CD4-positive, alpha-beta T cell (primary cell): Measurements from ENCODE around the gene PARM1. TPM values are rescaled to one million over a fixed set of nuclear protein-coding genes. Genes with fewer than 3 reads are reported as not detected.

Experiments
- ATAC-seq: fragments of 200-7000 bp; cut with Tn5 transposase; one replicate; pipeline ENCODE4 v1.10.0; 2022; ENCODE audit warnings: mild to moderate bottlenecking; ENCODE audit not compliant: poor library complexity
- CTCF ChIA-PET: fragments of 350-600 bp; sonication (Branson Sonifier 250); formaldehyde crosslinking; loops from one replicate; lab custom pipeline; 2021; ENCODE audit warnings: antibody characterized with exemption, inconsistent platforms; lab: Charles Lee
- POLR2A ChIA-PET: fragments of 350-600 bp; sonication (Branson Sonifier 250); formaldehyde crosslinking; loops from one replicate; lab custom pipeline; 2021; ENCODE audit warnings: antibody characterized with exemption, inconsistent platforms; lab: Charles Lee
- DNase-seq, 14 experiments: peaks; one replicate each; pipeline ENCODE4 v3.0.0-alpha.2; 2013 to 2020; ENCODE audit warnings: mixed read lengths in 2 of 14
- H3K27ac ChIP-seq, 2 donors: one replicate each; pipeline versions ENCODE4 v1.5.1 to v1.7.0; 2013; ENCODE audit warnings: low read length in 2 of 2, low read depth in 1 of 2, mild to moderate bottlenecking in 1 of 2
- H3K27me3 ChIP-seq, 2 experiments: 1 replicate in 1 of 2; 2 replicates in 1 of 2; pipeline versions ENCODE4 v1.6.1 to v1.7.0; 2013; ENCODE audit warnings: low read length in 2 of 2, control low read depth in 1 of 2, mild to moderate bottlenecking in 1 of 2, moderate library complexity in 1 of 2; ENCODE audit not compliant: insufficient read depth in 2 of 2, control insufficient read depth in 1 of 2
- H3K36me3 ChIP-seq: one replicate; pipeline ENCODE4 v1.6.1; 2013; ENCODE audit warnings: low read length, control low read depth; ENCODE audit not compliant: insufficient read depth
- H3K4me1 ChIP-seq: one replicate; pipeline ENCODE4 v1.6.1; 2013; ENCODE audit warnings: low read length, control low read depth; ENCODE audit not compliant: insufficient read depth
- H3K4me3 ChIP-seq: one replicate; pipeline ENCODE4 v1.5.1; 2013; ENCODE audit warnings: mild to moderate bottlenecking, low read length, moderate library complexity
- H3K9me3 ChIP-seq, 2 experiments: 1 replicate in 1 of 2; 2 replicates in 1 of 2; pipeline versions ENCODE4 v1.6.1 to v1.7.0; 2013; ENCODE audit warnings: low read length in 2 of 2, mild to moderate bottlenecking in 2 of 2, control low read depth in 1 of 2, moderate library complexity in 1 of 2; ENCODE audit not compliant: control insufficient read depth in 1 of 2, insufficient read depth in 1 of 2
- H3K27ac Mint-ChIP-seq: one replicate; pipeline ENCODE4 v1.8.0; 2020; ENCODE audit warnings: mixed read lengths
- H3K27me3 Mint-ChIP-seq: one replicate; pipeline ENCODE4 v1.8.0; 2021; ENCODE audit warnings: mixed read lengths
- H3K36me3 Mint-ChIP-seq: one replicate; pipeline ENCODE4 v1.8.0; 2021; ENCODE audit warnings: low read depth, mixed read lengths
- H3K4me1 Mint-ChIP-seq: one replicate; pipeline ENCODE4 v1.8.0; 2021; ENCODE audit warnings: low read depth, mixed read lengths
- H3K4me3 Mint-ChIP-seq: one replicate; pipeline ENCODE4 v1.8.0; 2020; ENCODE audit warnings: mild to moderate bottlenecking, mixed read lengths
- H3K9me3 Mint-ChIP-seq: one replicate; pipeline ENCODE4 v1.8.0; 2020; ENCODE audit warnings: mixed read lengths
- CTCF ChIP-seq: fragments of 200-600 bp; IDR thresholded peaks from one replicate; pipeline ENCODE4 v1.8.0; 2022; ENCODE audit warnings: antibody characterized with exemption, mild to moderate bottlenecking
- intact Hi-C, 2 experiments: fragments of 100-400 bp; cut with DNase I in 1 of 2; cut with micrococcal nuclease in 1 of 2; formaldehyde crosslinking; loops; one replicate each; pipeline versions ENCODE4 v1.15.1 to v1.9.0; 2023 to 2025; cut with DNase I, micrococcal nuclease
- total RNA-seq, 174 experiments: library from RNA in 2 of 174; stranded (reverse) in 2 of 174; gene quantifications; one replicate each; pipeline ENCODE4 v1.2.3 and lab custom pipeline; 2021 to 2026

PARM1 gene
- total RNA-seq, 2 experiments from 2014 or later, result 0.05 to 0.06 TPM

- intact Hi-C loops, result no loop called here
- no peaks in the 10 kb centered on the region for H3K9me3 ChIP-seq
- H3K36me3 Mint-ChIP-seq, result no peaks in the 10 kb centered on the region
- ChIA-PET POLR2A (no interaction called here), CTCF (no interaction called here)
- no peaks in the 10 kb centered on the region for H3K36me3 ChIP-seq
- no peaks in the 10 kb centered on the region for H3K9me3 Mint-ChIP-seq
- DNase-seq (no peak), ATAC-seq (no peak)
- H3K4me3 Mint-ChIP-seq, result no peak overlapping the region
- no peak for TF ChIP-seq CTCF
- H3K4me1 ChIP-seq, result no peaks in the 10 kb centered on the region
- no peak overlapping the region for H3K27ac Mint-ChIP-seq
- peaks cover 8% of the 10 kb centered on the region for H3K27me3 Mint-ChIP-seq
- H3K4me1 Mint-ChIP-seq, result no peaks in the 10 kb centered on the region
- no peak overlapping the region for H3K4me3 ChIP-seq
- peaks cover 0 to 3% of the 10 kb centered on the region in 2 experiments for H3K27me3 ChIP-seq
- no peak overlapping the region for H3K27ac ChIP-seq
Observed at GRCh38 chr4:74920704-74921103, 12.2 kb upstream of the PARM1 start.

GRCh38 chr4:74921490-74921889 is 11.4 kb upstream of the PARM1 start:
- Histone ChIP-seq H3K4me3 (no peak overlapping the region), H3K4me1 (no peaks in the 10 kb centered on the region), H3K36me3 (no peaks in the 10 kb centered on the region), H3K9me3 (no peaks in the 10 kb centered on the region), H3K27me3 (peaks cover 0 to 3% of the 10 kb centered on the region in 2 experiments), H3K27ac (no peak overlapping the region)
- Mint-ChIP-seq H3K4me1 (no peaks in the 10 kb centered on the region), H3K27me3 (peaks cover 12% of the 10 kb centered on the region), H3K9me3 (no peaks in the 10 kb centered on the region), H3K36me3 (no peaks in the 10 kb centered on the region), H3K27ac (no peak overlapping the region), H3K4me3 (no peak overlapping the region)
- ChIA-PET POLR2A (no interaction called here), CTCF (no interaction called here)
- no peak for ATAC-seq
- no peak for DNase-seq
- TF ChIP-seq CTCF, result no peak
- intact Hi-C loops, result no loop called here

- H3K4me3 Mint-ChIP-seq, result no peak overlapping the region
- Histone ChIP-seq H3K27me3 (peaks cover 0 to 15% of the 10 kb centered on the region in 2 experiments), H3K9me3 (peaks cover 0 to 5% of the 10 kb centered on the region in 2 experiments), H3K27ac (no peak overlapping the region), H3K4me1 (no peaks in the 10 kb centered on the region), H3K36me3 (no peaks in the 10 kb centered on the region), H3K4me3 (no peak overlapping the region)
- ChIA-PET CTCF (no interaction called here), POLR2A (no interaction called here)
- DNase-seq, result no peak
- no peaks in the 10 kb centered on the region for H3K4me1 Mint-ChIP-seq
- H3K27me3 Mint-ChIP-seq, result peaks cover 41% of the 10 kb centered on the region
- no peak for TF ChIP-seq CTCF
- intact Hi-C loops, result no loop called here
- H3K9me3 Mint-ChIP-seq, result no peaks in the 10 kb centered on the region
- no peak for ATAC-seq
- no peak overlapping the region for H3K27ac Mint-ChIP-seq
- no peaks in the 10 kb centered on the region for H3K36me3 Mint-ChIP-seq
Observed at GRCh38 chr4:74926007-74926406, 6.9 kb upstream of the PARM1 start.
